AG04450 (cell line): ENCODE data around the gene SYTL2. TPM values are rescaled to one million over a fixed set of nuclear protein-coding genes. Genes with fewer than 3 reads are reported as not detected.
A peak's percentile ranks its signal among the peaks of the same experiment; 100 is the strongest.

Experiments used
- CTCF ChIA-PET: fragments of 300-600, 350-600 bp; formaldehyde crosslinking; extraction: SDS; loops from one replicate; lab custom pipeline; 2022; ENCODE audit warnings: antibody characterized with exemption, inconsistent platforms; lab: Charles Lee
- POLR2A ChIA-PET: fragments of 350-600 bp; formaldehyde crosslinking; extraction: SDS; loops from one replicate; lab custom pipeline; 2021; ENCODE audit warnings: antibody characterized with exemption, inconsistent platforms; lab: Yijun Ruan, JAX
- DNase-seq: peaks from one replicate; pipeline ENCODE4 v3.0.0-alpha.2; 2011; ENCODE audit warnings: low read depth, low spot score
- H3K27ac ChIP-seq: one replicate; pipeline ENCODE4 v1.5.1; 2012; ENCODE audit warnings: low read depth, low read length, control low read depth
- H3K27me3 ChIP-seq: one replicate; pipeline ENCODE4 v1.6.0; 2012; ENCODE audit warnings: low read length; ENCODE audit not compliant: control insufficient read depth, insufficient read depth
- H3K4me3 ChIP-seq: 2 replicates; pipeline ENCODE4 v1.5.1; 2011; ENCODE audit warnings: mild to moderate bottlenecking, low read depth, low read length, control low read depth
- H3K9me3 ChIP-seq: 2 replicates; pipeline ENCODE4 v1.5.1; 2012; ENCODE audit warnings: low read length; ENCODE audit not compliant: control insufficient read depth, insufficient read depth
- CTCF ChIP-seq: IDR thresholded peaks from 2 replicates; pipeline ENCODE4 v1.5.1; 2011; ENCODE audit warnings: low read depth, low read length, control low read depth, inconsistent platforms
- polyA plus RNA-seq: library from polyadenylated mRNA; depleted of rRNA; stranded (reverse); fragments of >200 nt; gene quantifications from 2 replicates; pipeline ENCODE4 v1.2.3, GENCODE V29; 2011

The SYTL2 gene
- polyA plus RNA-seq, 1 experiment, result 169 TPM

- TF ChIP-seq CTCF, result no peak
- ChIA-PET CTCF (interaction anchor here (1.1 to 1.9 kb wide), 2 partner anchors 22 to 137 kb away, joined by 4 to 11 read pairs; partner anchors contain the start of gene CCDC83), POLR2A (interaction anchor here (1.9 to 3.7 kb wide), 2 partner anchors 32 to 92 kb away, joined by 5 to 19 read pairs; partner anchors contain the start of gene CCDC89)
- DNase-seq, result no peak
- H3K27ac ChIP-seq, result no peak overlapping the region
- no peaks in the 10 kb centered on the region for H3K9me3 ChIP-seq
- peak overlapping the region; percentile 64 for H3K4me3 ChIP-seq
- H3K27me3 ChIP-seq, result no peaks in the 10 kb centered on the region
Measured at GRCh38 chr11:85717429-85717828, 93.5 kb downstream of the SYTL2 start.

- Histone ChIP-seq H3K4me3 (no peak overlapping the region), H3K9me3 (no peaks in the 10 kb centered on the region), H3K27me3 (no peaks in the 10 kb centered on the region), H3K27ac (no peak overlapping the region)
- no peak for DNase-seq
- no peak for TF ChIP-seq CTCF
- CTCF ChIA-PET, result interaction anchor here (3.5 kb wide), 1 partner anchor 18 kb away, joined by 9 read pairs; no protein-coding TSS in a partner anchor
- POLR2A ChIA-PET, result no interaction called here
Measured at GRCh38 chr11:85712953-85713352, 98.0 kb downstream of the SYTL2 start.

- Histone ChIP-seq H3K4me3 (no peak overlapping the region), H3K27me3 (no peaks in the 10 kb centered on the region), H3K9me3 (no peaks in the 10 kb centered on the region), H3K27ac (no peak overlapping the region)
- CTCF ChIA-PET, result interaction anchor here (0.7 to 3.5 kb wide), 4 partner anchors 9 to 144 kb away, joined by 3 to 9 read pairs (median 4); partner anchors contain the start of gene CCDC83
- POLR2A ChIA-PET, result interaction anchor here (1.2 kb wide), 1 partner anchor 26 kb away, joined by 6 read pairs; no protein-coding TSS in a partner anchor
- no peak for DNase-seq
- no peak for TF ChIP-seq CTCF
Measured at GRCh38 chr11:85710917-85711316, 100.0 kb downstream of the SYTL2 start.

- H3K27me3 ChIP-seq, result no peaks in the 10 kb centered on the region
- CTCF ChIA-PET, result interaction anchor here (0.7 to 3.5 kb wide), 2 partner anchors 10 to 15 kb away, joined by 3 to 9 read pairs; no protein-coding TSS in a partner anchor
- H3K27ac ChIP-seq, result no peak overlapping the region
- no peak overlapping the region for H3K4me3 ChIP-seq
- POLR2A ChIA-PET, result interaction anchor here (1.0 to 1.2 kb wide), 2 partner anchors 9 to 25 kb away, joined by 3 to 6 read pairs; no protein-coding TSS in a partner anchor
- TF ChIP-seq CTCF, result no peak
- no peak for DNase-seq
- no peaks in the 10 kb centered on the region for H3K9me3 ChIP-seq
Measured at GRCh38 chr11:85709941-85710702, 100.8 kb downstream of the SYTL2 start.

- CTCF ChIA-PET, result interaction anchor here (0.5 to 0.7 kb wide), 2 partner anchors 586 to 925 kb away, joined by 3 to 4 read pairs; no protein-coding TSS in a partner anchor
- H3K4me3 ChIP-seq, result no peak overlapping the region
- POLR2A ChIA-PET, result interaction anchor here (0.6 kb wide), 1 partner anchor 16 kb away, joined by 4 read pairs; no protein-coding TSS in a partner anchor
- H3K9me3 ChIP-seq, result no peaks in the 10 kb centered on the region
- H3K27me3 ChIP-seq, result no peaks in the 10 kb centered on the region
- no peak for DNase-seq
- no peak overlapping the region for H3K27ac ChIP-seq
- TF ChIP-seq CTCF, result no peak
Measured at GRCh38 chr11:85705800-85706199, 105.1 kb downstream of the SYTL2 start.
